Activated CD4-positive, alpha-beta T cell treated with anti-CD3 and anti-CD28 coated beads, Interleukin-2, amount 50 U/mL, for 24 hours (primary cell): ENCODE data around the gene APOM.

Experiments
- DNase-seq, 2 donors: peaks; one replicate each; pipeline ENCODE4 v3.0.0-alpha.2; 2020; ENCODE audit warnings: low read depth in 1 of 2, low spot score in 1 of 2

APOM gene

GRCh38 chr6:31630177-31630934 lies 25.3 kb upstream of the APOM start:
- DNase-seq: no peak

- DNase-seq: no peak
Observed at GRCh38 chr6:31631209-31631608, 24.5 kb upstream of the APOM start.

- no peak for DNase-seq
Observed at GRCh38 chr6:31631681-31632278, 23.9 kb upstream of the APOM start.

GRCh38 chr6:31632279-31632946 lies 23.3 kb upstream of the APOM start:
- DNase-seq: no peak

GRCh38 chr6:31633447-31633846 lies 22.2 kb upstream of the APOM start:
- DNase-seq: no peak

- DNase-seq: no peak
Observed at GRCh38 chr6:31634131-31634530, 21.6 kb upstream of the APOM start.

- DNase-seq: no peak
Observed at GRCh38 chr6:31634969-31635575, 20.6 kb upstream of the APOM start.

- no peak for DNase-seq
Observed at GRCh38 chr6:31636698-31637596, 18.7 kb upstream of the APOM start.

- DNase-seq: no peak
Observed at GRCh38 chr6:31639043-31639442, 16.7 kb upstream of the APOM start.

GRCh38 chr6:31639449-31639861 lies 16.2 kb upstream of the APOM start:
- DNase-seq: no peak

GRCh38 chr6:31640612-31641011 lies 15.1 kb upstream of the APOM start:
- DNase-seq: no peak

GRCh38 chr6:31641370-31641769 lies 14.3 kb upstream of the APOM start:
- DNase-seq: no peak

- DNase-seq: no peak
Observed at GRCh38 chr6:31642798-31643570, 12.7 kb upstream of the APOM start.

GRCh38 chr6:31643818-31644454 lies 11.8 kb upstream of the APOM start:
- DNase-seq: no peak

GRCh38 chr6:31645325-31645724 lies 10.4 kb upstream of the APOM start:
- DNase-seq: no peak

- no peak for DNase-seq
Observed at GRCh38 chr6:31651602-31652191, 4.0 kb upstream of the APOM start.

GRCh38 chr6:31652925-31653724 lies 2.6 kb upstream of the APOM start:
- DNase-seq: peak in 1 of 2 donors; percentile 80

GRCh38 chr6:31654574-31655348 lies 933 bp upstream of the APOM start:
- no peak for DNase-seq
